ENCODE results near the gene ACOT7. TPM values are rescaled to one million over a fixed set of nuclear protein-coding genes. Genes with fewer than 3 reads are reported as not detected.
A peak's percentile ranks its signal among the peaks of the same experiment; 100 is the strongest.

Gene ACOT7
- total RNA-seq, 1 donor from 2014 or later: 11.9 TPM

DNA sequence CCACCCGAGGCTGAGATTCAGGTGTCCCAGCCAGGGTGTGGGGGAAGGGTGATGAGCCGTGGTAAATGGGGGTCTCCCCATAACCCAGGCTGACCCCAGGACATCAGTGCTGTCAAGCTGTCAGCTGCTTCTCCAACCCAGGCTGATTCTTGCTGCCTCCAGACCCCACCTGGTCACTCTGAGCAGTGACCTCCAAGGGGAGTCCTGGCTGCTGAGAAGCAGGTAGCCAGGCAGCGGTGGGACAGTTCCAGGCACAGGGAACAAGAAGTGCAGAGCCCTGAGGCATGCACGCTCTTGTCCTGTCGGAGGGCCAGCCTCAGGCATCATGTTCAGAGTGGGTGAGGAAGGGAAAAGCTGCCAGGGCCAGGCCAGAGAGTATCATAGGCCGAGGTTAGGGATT lies 32.1 kb upstream of the ACOT7 start:
- DNase-seq (ENCODE audit: low spot score) (no peak), ATAC-seq (no peak)
- intact Hi-C loops (cut with DNase I): no loop called here

DNA sequence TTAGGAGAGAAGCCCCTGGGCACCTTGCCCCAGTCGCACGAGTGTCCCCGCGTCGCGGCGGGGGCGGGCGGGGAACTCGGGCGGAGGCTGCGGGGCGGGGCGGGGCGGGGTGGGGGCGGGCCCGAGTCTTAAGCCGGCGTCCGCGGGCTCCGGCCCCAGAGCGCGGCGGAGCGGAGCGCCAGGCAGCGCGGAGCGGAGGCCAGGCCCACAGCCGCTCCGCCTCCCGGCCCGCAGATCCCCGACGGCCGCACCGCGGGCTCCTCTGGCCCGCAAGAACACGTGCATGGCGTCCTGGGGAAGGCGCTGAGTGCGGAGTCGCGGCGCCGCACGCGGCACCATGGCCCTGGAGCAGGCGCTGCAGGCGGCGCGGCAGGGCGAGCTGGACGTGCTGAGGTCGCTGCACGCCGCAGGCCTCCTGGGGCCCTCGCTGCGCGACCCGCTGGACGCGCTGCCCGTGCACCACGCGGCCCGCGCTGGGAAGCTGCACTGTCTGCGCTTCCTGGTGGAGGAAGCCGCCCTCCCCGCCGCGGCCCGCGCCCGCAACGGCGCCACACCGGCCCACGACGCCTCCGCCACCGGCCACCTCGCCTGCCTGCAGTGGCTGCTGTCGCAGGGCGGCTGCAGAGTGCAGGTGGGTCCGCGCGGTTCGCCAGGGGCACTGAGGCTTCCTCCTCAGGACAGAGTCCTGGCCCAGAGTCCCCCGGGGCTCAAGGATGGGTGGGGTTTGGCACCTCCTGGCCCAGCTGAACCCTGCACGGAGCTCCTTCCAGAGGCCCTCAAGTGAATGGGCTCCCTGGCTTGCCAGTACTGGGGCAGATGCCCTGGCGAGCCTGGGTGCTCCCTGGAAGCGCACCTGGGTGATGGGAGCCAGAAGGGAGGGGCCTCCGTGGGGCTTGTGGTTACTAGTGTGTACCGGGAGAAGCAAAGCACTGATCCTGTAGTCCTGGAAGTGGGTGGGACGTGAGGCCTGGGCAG lies 31.3 kb upstream of the ACOT7 start, which contains the start of gene ESPN:
TSS of gene ESPN (plus strand) at position 158 of the 975 bp plus-strand sequence. CDS start at position 338, 180 bp downstream.
- ATAC-seq (no peak), DNase-seq (ENCODE audit: low spot score) (no peak)
- intact Hi-C loops (cut with DNase I): no loop called here

DNA sequence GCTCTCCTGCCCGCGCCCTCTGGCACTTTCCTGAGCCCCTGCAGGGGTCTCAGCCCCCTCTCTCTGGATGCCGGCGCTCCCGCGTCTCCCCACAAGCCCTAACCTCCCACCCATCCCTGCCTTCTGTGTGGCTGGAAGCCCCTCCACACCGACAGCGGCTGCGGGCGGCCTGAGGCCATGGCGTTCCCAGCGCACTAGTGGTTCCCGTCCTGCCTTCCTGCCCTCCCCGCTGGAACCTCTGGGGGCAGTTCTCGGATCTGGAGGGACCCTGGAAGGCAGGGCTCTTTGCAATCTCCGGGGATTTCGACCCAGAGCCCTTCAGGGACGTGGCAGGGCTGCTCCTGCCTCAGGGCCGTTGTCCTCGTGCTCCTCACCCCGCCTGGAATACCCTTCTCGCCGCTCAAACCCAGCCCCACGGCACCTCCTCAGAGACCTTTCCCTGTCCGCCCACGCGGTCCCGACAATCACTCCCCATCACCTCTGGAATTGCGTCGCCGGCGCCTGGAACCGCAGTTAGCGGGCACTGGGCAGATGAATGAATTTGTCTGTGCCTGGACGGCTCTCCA lies 30.5 kb upstream of the ACOT7 start:
- no peak for ATAC-seq
- DNase-seq (ENCODE audit: low spot score): no peak
- intact Hi-C loops (cut with DNase I): no loop called here

DNA sequence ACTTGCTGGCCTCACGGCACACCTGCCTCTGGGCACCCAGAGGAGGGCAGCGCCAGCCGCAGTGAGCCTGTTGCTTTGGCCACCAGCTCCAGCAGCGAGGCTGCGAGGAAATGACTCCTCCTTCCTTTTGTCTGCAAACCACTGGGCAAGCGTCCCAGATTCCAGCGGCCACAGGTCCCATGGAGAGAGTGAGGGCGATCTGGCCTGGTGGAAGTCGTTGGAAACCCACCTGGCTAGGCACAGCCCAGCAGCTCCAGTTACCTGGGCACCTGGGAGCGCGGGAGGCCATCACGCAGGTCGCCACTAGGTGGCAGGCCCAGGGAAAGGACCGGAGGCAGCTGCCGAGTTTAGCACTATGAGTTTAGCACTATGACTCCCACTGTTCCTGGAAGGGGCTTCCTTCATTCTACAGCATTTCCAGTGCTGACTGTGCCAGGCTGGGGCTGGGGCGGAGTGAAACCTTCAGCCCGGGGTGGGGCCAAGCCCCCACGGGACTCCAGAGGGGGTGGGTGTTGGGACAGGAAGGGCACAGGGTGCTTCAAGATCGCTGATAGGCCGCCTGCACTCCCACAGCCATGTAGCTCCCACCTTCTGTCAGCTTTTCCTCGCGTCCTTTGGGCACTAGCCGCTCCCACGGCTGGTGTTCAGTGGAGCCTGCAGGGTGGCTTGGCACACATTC lies 29.9 kb upstream of the ACOT7 start:
- no peak for ATAC-seq
- intact Hi-C loops (cut with DNase I): no loop called here
- DNase-seq (ENCODE audit: low spot score): no peak

DNA sequence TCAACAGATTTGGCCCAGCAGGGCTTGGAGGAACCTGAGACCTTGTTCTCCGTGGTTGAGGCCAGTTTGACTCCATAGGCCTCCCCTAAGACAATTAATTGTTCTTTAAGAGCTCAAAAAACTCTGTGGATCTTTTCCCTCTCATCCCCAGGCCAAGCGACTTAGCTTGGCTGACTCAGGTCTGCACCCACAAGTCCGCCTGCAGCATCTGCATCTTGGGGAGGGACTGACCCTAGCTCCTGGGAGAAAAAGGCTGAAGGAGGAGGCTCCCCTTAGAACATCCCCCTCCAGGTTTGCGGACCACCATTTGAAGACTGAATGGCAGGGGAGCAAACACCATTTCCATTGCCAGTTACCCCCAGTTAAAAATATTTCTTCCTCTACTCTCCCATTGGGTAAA lies 27.7 kb upstream of the ACOT7 start:
- DNase-seq (ENCODE audit: low spot score) (no peak), ATAC-seq (no peak)
- intact Hi-C loops (cut with DNase I): no loop called here

DNA sequence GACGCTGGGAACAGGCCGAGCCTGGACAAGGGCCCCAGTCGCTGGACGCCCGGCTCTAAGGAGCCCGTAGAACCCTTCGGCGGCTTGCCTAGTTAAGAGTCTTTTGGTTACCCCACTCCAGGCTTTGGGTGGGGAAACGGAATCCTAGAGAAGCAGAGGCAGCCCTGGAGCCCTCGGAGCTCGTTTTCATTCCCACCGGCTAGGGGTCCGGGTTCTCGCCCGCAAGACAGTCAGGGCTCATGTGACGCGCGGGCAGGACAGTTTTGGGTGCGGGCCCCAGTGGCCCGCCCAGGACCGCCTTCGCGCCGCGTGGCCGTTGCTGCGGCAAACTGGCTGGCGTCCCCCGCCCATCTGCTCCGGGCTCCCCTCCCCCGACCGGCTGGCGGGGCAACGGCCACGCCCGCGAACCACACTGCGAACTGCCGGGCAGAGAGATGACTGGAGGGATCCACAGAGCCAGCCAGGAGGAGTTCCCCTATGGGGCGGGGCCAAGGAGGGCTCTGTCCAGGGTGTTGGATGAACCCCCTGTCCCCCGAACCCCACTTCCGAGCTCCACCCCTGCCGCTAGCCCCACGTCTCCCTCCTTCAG lies 27.0 kb upstream of the ACOT7 start:
- ATAC-seq: no peak
- intact Hi-C loops (cut with DNase I): no loop called here

DNA sequence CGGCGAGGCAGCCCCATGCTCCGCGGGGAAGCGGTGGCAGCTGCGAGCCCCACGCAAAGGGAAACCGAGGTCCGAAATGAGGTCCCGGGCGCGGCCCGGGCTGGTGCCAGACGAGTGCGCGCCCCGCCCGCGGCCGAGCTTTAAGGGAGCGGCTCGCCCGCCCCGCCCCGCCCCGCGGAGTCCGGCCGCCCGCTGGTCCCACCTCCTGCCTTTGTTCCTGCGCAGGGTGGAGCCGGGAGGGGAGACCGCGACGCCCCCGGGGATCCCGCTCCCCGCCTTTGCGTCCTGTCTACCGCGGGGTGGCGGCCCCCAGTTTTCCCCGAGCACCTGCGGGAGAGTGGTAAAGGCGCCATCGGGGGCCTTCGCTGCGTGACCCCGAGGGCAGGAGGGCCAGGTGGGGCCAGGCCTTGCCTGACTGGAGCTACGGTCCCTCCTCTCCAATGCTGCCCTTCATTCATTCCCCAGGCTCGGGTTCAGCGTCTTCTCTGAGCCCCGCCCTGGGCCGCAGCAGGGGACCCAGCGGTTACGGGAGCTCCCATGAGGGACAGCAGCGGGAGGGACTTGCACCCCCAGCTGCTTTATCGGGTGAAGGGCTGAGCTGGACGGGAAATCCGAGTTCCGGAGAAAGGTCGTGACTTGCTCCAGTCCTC lies 26.4 kb upstream of the ACOT7 start, which contains the start of gene HES2:
TSS of gene HES2 (minus strand) at position 116 of the 650 bp plus-strand sequence. CDS start at position 17, 99 bp downstream.
- intact Hi-C loops (cut with DNase I): no loop called here
- no peak for DNase-seq (ENCODE audit: low spot score)
- peak; percentile 51 for ATAC-seq

More for the DNA sequence above, 27.0 kb upstream of the ACOT7 start:
- no peak for DNase-seq (ENCODE audit: low spot score)

DNA sequence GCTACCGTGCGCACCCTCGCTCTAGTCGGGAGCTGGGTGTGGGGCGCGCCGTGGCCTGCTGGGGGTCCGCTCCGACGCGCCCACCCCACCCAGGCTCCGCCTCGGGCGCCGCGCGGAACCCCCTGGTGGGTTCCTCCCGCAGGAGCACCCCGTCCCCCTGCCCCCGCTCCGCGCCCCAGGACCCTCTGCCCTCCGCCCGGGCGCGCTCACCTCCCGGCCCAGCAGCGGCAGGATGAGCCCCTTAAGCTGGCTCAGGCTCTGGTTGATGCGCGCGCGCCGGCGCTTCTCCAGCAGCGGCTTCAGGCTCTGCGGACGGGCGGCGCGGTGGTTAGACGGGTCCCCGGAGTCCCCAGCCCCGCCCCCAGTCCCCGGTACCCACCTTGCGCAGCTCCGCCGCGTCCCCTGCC lies 25.8 kb upstream of the ACOT7 start:
- intact Hi-C loops (cut with DNase I): no loop called here
- no peak for DNase-seq (ENCODE audit: low spot score)
- ATAC-seq: no peak

DNA sequence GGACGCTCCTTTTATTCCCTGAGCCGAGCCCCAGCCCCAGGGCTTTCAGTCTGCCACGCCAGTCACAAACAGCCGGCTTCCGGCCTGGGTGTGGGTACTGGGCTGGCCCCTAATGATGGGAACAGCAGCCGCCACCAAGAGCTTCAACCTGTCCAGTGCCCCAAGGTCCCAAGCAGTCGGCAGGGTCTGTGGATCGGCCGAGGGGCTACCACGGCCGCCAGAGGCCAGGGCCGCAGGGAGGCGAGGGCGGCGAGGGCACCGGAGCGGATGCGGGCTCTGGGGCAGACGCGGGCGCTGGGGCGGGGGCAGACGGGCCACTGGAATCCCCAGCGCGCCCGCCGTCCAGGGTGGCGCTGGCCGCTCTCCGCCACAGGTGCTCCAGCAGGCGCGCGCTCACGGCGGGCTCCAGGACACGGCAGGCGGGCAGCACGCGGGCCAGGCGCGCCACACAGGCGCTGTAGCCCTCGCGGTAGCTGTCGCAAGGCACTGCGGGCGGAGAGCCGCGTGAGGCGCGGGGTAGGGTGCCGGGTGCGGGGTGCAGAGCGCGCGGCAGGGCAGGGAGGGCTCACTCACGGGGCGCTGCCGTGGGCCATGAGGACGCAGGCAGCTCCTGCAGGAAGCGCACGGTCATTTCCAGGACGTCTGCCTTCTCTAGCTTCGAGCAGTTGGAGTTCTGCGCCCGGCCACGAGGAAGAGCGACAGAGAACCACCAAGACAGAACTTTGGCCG lies 25.3 kb upstream of the ACOT7 start:
- DNase-seq (ENCODE audit: low spot score): no peak
- intact Hi-C loops (cut with DNase I): no loop called here
- ATAC-seq: no peak

DNA sequence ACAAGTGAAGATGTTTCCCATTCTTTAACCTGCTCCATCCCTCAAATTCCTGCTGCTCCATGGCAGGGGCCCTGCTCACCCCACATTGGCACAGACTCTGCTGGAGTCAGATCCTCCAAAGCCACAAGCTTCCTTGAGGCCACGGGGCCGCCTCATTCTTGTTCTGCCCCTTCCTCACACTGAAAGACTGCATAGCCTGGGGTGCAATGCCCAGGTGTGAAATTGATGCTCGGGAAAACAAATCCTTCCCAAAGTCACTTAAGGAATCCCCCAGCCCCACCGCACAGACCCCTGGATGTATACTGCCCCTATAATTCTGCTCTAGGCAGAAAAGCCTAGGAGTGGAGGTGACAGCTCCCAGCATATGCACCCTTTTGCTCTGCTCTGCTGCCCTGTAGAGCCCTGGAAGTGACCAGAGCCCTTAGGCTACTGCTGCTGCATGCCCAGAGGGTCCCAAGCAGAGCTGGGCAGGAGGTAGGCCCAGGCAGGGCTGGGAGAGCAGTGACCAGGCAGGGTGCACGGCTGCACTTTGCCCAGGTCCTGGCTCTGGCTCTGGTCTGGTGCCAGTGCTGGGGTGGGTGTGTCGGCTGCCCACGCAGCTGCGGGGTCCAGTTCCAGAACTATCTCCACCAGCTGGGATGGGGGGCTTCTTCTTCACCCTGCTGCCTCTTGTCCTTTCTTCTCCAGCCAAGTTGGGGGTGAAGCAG lies 24.5 kb upstream of the ACOT7 start:
- intact Hi-C loops (cut with DNase I): no loop called here
- DNase-seq (ENCODE audit: low spot score) (no peak), ATAC-seq (no peak)

DNA sequence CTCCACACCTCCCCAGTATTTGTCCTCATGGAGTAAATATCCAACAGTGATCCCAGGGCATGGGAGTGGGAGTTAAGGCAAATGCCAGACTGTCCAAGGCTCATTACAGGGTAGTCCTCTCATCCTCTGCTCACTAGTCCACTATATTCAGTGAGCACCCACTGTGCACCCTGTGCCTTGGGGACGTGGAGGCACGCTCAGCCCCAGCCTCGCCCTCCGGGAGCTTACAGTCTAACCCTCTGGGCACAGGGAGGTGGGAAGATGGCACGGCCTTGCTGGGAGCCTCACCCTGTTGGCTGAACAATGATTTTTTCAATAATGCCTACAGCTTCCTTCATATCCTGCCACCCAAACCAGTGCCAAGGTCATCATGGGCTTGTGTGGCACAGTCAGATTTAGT lies 23.3 kb upstream of the ACOT7 start:
- intact Hi-C loops (cut with DNase I): no loop called here
- DNase-seq (ENCODE audit: low spot score): no peak
- ATAC-seq: no peak

DNA sequence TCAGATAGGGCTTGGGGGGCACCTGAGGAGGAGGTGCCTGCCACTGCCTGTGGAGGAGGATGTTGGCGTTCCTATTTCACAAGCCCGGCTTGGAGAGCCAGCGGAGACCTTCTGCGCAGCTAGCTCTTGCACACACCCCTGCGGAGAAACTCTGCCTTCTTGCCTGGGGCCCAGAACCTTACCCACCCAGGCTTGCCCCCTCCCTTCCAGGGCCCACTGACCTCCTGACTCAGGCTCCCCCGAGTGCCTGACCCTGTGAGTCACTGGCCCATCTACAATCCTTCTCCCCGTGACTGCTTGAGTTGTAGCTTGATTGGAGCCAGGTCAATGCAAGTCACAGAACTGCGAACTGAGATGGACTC lies 22.7 kb upstream of the ACOT7 start:
- ATAC-seq: no peak
- no peak for DNase-seq (ENCODE audit: low spot score)
- intact Hi-C loops (cut with DNase I): no loop called here

DNA sequence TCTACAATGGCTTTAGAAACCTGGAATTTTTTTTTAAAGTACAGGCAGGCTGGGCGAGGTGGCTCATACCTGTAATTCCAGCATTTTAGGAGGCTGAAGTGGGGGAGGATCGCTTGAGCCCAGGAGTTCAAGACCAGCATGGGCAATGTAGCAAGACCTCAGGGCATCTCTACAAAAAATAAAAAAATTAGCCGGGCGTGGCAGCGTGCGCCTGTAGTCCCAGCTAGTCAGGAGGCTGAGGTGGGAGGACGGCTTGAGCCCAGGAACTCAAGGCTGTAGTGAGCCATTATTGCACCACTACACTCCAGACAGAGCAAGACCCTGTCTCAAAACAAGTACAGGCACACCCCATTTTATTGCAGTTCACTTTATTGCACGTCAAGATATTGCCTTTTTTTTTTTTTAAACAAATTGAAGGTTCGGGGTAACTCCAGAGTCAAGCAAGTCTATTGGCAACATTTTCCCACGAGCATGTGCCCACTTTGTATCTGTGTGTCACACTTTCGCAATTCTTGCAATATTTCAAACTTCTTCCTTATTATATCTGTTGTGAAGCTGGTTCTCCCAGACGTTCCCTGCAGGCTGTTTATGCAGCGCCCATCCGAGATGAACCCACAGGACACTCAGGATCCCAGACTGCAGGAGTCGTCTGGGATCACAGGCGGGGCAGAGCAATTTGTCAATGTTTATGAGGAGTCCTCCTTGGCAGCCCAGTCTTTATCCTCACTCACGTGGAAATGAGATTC lies 21.5 kb upstream of the ACOT7 start:
- no peak for DNase-seq (ENCODE audit: low spot score)
- intact Hi-C loops (cut with DNase I): no loop called here
- ATAC-seq: no peak

DNA sequence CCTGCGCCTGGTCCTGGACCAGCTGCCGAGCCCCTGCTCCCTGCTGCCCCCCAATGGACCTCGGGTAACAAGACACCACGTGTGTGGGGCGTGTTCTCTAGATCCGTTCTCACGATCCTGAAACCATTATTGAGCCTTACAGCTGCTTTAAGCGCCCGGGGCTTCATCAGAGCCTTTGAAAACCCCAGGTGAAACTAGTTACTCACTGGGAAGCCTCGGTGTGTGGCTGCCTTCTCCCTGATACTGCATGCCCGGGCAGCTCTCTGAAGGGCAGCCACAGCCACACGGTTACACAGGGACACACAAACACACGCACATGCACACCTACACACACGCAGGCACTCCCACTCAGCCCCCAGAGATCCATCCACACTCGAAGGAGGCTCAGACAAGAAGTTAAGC lies 20.9 kb upstream of the ACOT7 start:
- intact Hi-C loops (cut with DNase I): no loop called here
- no peak for DNase-seq (ENCODE audit: low spot score)
- ATAC-seq: no peak

DNA sequence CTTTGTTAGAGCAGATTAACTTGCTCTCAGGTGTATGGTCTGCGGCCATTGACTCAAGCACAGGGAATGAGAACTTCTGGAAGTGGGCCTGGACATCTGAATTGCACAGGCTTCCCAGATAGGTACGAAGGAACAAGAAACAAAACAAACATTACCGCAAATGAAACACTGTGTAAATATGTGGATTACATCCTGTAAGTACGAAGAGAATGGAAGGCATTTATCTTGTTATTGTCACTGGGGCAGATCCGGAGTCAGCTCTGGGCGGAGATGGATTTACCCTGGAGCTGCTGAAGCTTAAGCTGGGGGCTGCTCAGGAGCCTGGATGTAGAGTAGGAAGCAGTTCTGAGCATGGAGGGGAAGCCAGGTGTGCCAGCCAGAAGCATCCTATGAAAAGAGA lies 19.3 kb upstream of the ACOT7 start:
- ATAC-seq (no peak), DNase-seq (ENCODE audit: low spot score) (no peak)
- intact Hi-C loops (cut with DNase I): no loop called here

DNA sequence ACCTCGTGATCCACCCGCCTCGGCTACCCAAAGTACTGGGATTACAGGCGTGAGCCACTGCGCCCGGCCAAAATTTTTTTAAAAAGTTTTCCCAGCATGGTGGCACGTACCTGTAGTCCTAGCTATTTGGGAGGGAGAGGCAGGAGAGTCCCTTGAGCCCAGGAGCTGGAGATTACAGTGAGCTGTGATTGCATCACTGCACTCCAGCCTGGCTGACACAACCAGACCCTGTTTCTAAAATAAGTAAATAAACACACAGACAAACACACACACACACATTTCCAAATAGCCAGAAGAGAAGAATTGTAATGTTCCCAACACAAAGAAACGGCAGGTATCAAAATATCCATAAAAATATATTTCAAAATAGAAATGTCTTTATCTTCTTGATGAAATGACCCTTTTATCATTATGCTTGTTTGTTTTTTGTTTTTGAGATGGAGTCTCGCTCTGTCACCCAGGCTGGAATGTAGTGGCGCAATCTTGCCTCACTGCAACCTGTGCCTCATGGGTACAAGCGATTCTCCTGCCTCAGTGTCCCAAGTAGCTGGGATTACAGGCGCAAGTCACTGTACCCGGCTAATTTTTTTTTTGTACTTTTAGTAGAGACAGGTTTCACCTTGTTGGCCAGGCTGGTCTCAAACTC lies 16.8 kb upstream of the ACOT7 start:
- intact Hi-C loops (cut with DNase I): no loop called here
- ATAC-seq: no peak

DNA sequence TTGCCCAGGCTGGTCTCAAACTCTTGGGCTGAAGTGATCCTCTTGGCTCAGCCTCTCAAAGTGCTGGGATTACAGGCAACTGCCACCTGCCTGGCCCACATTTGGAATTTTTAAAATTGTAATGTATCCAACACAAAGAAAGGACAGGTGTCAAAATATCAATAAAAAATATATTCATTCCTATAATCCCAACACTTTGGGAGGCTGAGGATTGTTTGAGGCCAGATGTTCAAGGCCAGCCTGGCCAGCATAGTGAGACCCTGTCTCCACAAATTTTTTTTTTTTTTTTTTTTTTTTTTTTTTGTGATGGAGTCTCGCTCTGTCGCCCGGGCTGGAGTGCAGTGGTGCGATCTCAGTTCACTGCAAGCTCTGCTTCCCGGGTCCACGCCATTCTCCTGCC lies 16.2 kb upstream of the ACOT7 start:
- intact Hi-C loops (cut with DNase I): no loop called here
- DNase-seq (ENCODE audit: low spot score): no peak
- no peak for ATAC-seq

More for the DNA sequence above, 16.8 kb upstream of the ACOT7 start:
- no peak for DNase-seq (ENCODE audit: low spot score)

Data from sciatic nerve (tissue), 2 donors.